K562 (cell line): ENCODE results near the gene NEUROG1. TPM values are rescaled to one million over a fixed set of nuclear protein-coding genes. Genes with fewer than 3 reads are reported as not detected.

Experiments
- ATAC-seq: fragments of 200-7000 bp; cut with Tn5 transposase; 3 replicates; pipeline ENCODE4 v1.9.1; 2020; ENCODE audit warnings: moderate library complexity
- BruUV-seq: library from RNA; stranded (reverse); fragments of 400-500 nt; replicated peaks from 2 replicates; lab custom pipeline; 2021; lab: Mats Ljungman, UMichigan
- CTCF ChIA-PET: fragments of 300-600 bp; formaldehyde crosslinking; extraction: SDS; loops from one replicate; lab custom pipeline; 2021; ENCODE audit warnings: low intra/inter-chr PET ratio; lab: Yijun Ruan, JAX
- POLR2A ChIA-PET: fragments of 300-600, 350-650 bp; sonication (Branson Sonifier 250); formaldehyde crosslinking; extraction: SDS; loops from one replicate; lab custom pipeline; 2021; ENCODE audit warnings: antibody characterized with exemption, inconsistent platforms; lab: Yijun Ruan, JAX
- DNase-seq, 4 experiments: peaks; one replicate each; pipeline versions ENCODE4 v3.0.0 to v3.0.0-alpha.2; 2011 to 2018; ENCODE audit warnings: low spot score in 3 of 4, mixed read lengths in 3 of 4; ENCODE audit errors: extremely low read depth in 1 of 4
- FAIRE-seq: peaks from 2 replicates; lab custom pipeline; 2011; peaks lifted over from hg19 to GRCh38; lab: Jason Lieb, UNC
- H2AFZ ChIP-seq: 2 replicates; pipeline ENCODE4 v1.6.0; 2011; ENCODE audit warnings: low read depth, low read length, control low read depth, inconsistent platforms
- H3K27ac ChIP-seq: fragments of 200-600 bp; 3 replicates; pipeline ENCODE4 v1.8.0; 2011; ENCODE audit warnings: low read depth, mild to moderate bottlenecking, control low read depth, inconsistent platforms, low read length, moderate library complexity, mixed read lengths; ENCODE audit errors: extremely low read depth
- H3K27me3 ChIP-seq, 2 experiments: fragments of 300-600 bp in 1 of 2; 2 replicates in 1 of 2; 3 replicates in 1 of 2; pipeline versions ENCODE4 v1.6.0 to v1.8.0; 2011; ENCODE audit warnings: inconsistent platforms in 2 of 2, low read length in 2 of 2, mild to moderate bottlenecking in 1 of 2, mixed read lengths in 1 of 2, moderate library complexity in 1 of 2; ENCODE audit not compliant: control insufficient read depth in 2 of 2, insufficient read depth in 2 of 2
- H3K36me3 ChIP-seq: fragments of 300-600 bp; 3 replicates; pipeline ENCODE4 v1.8.0; 2011; ENCODE audit warnings: mild to moderate bottlenecking, low read length, inconsistent platforms; ENCODE audit not compliant: control insufficient read depth, insufficient read depth
- H3K4me1 ChIP-seq, 2 experiments: fragments of 200-600 bp in 1 of 2; replicated peaks in 1 of 2; 2 replicates in 1 of 2; 3 replicates in 1 of 2; pipeline versions ENCODE4 v1.5.1 to v1.8.0; 2011; ENCODE audit warnings: inconsistent platforms in 2 of 2, low read length in 2 of 2, mild to moderate bottlenecking in 1 of 2, mixed read lengths in 1 of 2, moderate library complexity in 1 of 2; ENCODE audit not compliant: control insufficient read depth in 2 of 2, insufficient read depth in 2 of 2
- H3K4me2 ChIP-seq: 2 replicates; pipeline ENCODE4 v1.6.1; 2011; ENCODE audit warnings: low read length, control low read depth, inconsistent platforms, mixed read lengths; ENCODE audit not compliant: insufficient read depth
- H3K4me3 ChIP-seq: fragments of 200-600 bp; sonication (generic), shearing (Covaris generic); 2 replicates; pipeline ENCODE4 v1.5.1; 2016; ENCODE audit warnings: control low read depth, inconsistent platforms
- H3K79me2 ChIP-seq: fragments of 200-600 bp; 3 replicates; pipeline ENCODE4 v1.8.0; 2011; ENCODE audit warnings: low read length, inconsistent platforms; ENCODE audit not compliant: control insufficient read depth, insufficient read depth
- H3K9ac ChIP-seq, 2 experiments: 2 replicates each; pipeline versions ENCODE4 v1.6.0 to v1.6.1; 2011; ENCODE audit warnings: low read depth in 2 of 2, low read length in 2 of 2, control low read depth in 1 of 2, inconsistent platforms in 1 of 2, mild to moderate bottlenecking in 1 of 2, mixed read lengths in 1 of 2; ENCODE audit not compliant: insufficient read depth in 1 of 2
- H3K9me1 ChIP-seq: one replicate; pipeline ENCODE4 v1.6.0; 2011; ENCODE audit warnings: inconsistent platforms, mild to moderate bottlenecking, low read length, moderate library complexity; ENCODE audit not compliant: control insufficient read depth, insufficient read depth
- H3K9me3 ChIP-seq: replicated peaks from 2 replicates; pipeline ENCODE4 v1.5.1; 2011; ENCODE audit warnings: low read depth, low read length, inconsistent platforms; ENCODE audit not compliant: control insufficient read depth, insufficient read depth
- H4K20me1 ChIP-seq: replicated peaks from 2 replicates; pipeline ENCODE4 v1.6.1; 2011; ENCODE audit warnings: low read length, inconsistent platforms, mixed read lengths; ENCODE audit not compliant: control insufficient read depth, insufficient read depth
- ARNT ChIP-seq, 2 experiments: fragments of 450-650 bp; IDR thresholded peaks; 2 replicates each; pipeline ENCODE4 v1.6.1; 2016; ENCODE audit warnings: mild to moderate bottlenecking in 1 of 2
- CBX8 ChIP-seq: fragments of 200-600 bp; sonication (generic); IDR thresholded peaks from 2 replicates; pipeline ENCODE4 v1.6.1; 2012; ENCODE audit warnings: borderline replicate concordance, mixed run types, low read depth, mild to moderate bottlenecking, moderate library complexity, mixed read lengths, low read length, control low read depth, inconsistent platforms; ENCODE audit not compliant: poor library complexity, severe bottlenecking; ENCODE audit errors: extremely low read depth
- CTCF ChIP-seq, 3 experiments: IDR thresholded peaks in 2 of 3; conservative IDR thresholded peaks in 1 of 3; 2 replicates each; pipeline ENCODE4 v1.5.1; 2011 to 2012; ENCODE audit warnings: low read length in 3 of 3, mild to moderate bottlenecking in 3 of 3, control low read depth in 2 of 3, improper control_type of control experiment in 1 of 3, inconsistent platforms in 1 of 3, low read depth in 1 of 3, mixed read lengths in 1 of 3, moderate library complexity in 1 of 3; ENCODE audit not compliant: insufficient read depth in 2 of 3
- DEAF1 ChIP-seq: fragments of 450-650 bp; formaldehyde crosslinking; IDR thresholded peaks from 2 replicates; pipeline ENCODE4 v1.4.0; 2020; ENCODE audit warnings: mild to moderate bottlenecking, moderate library complexity
- PHF20 ChIP-seq: fragments of 450-650 bp; IDR thresholded peaks from 2 replicates; pipeline ENCODE4 v1.6.1; 2018; ENCODE audit not compliant: partially characterized antibody
- REST ChIP-seq, 2 experiments: fragments of 450-650 bp; formaldehyde crosslinking in 1 of 2; IDR thresholded peaks; 2 replicates each; pipeline versions ENCODE4 v1.4.0 to v1.6.1; 2014 to 2020; ENCODE audit warnings: mild to moderate bottlenecking in 2 of 2, borderline replicate concordance in 1 of 2, low read depth in 1 of 2
- TEAD4 ChIP-seq, 2 experiments: sonication (generic) in 1 of 2; formaldehyde crosslinking in 1 of 2; IDR thresholded peaks; 2 replicates each; pipeline versions ENCODE4 v1.6.1 to v1.8.0; 2012 to 2022; ENCODE audit warnings: borderline replicate concordance in 1 of 2, inconsistent platforms in 1 of 2, low read length in 1 of 2, mild to moderate bottlenecking in 1 of 2, missing genetic modification reagents in 1 of 2
- ZNF778 ChIP-seq: fragments of 450-650 bp; formaldehyde crosslinking; IDR thresholded peaks from 2 replicates; pipeline ENCODE4 v1.4.0; 2020; ENCODE audit warnings: mild to moderate bottlenecking, moderate library complexity
- WGBS: fragments of 100-300 bp; shearing (Covaris generic); methylation state at CpG from one replicate; pipeline ENCODE4 v1.1.6; 2016; ENCODE audit warnings: low coverage, mixed read lengths; ENCODE audit not compliant: insufficient coverage; ENCODE audit errors: missing lambda C conversion rate; 5-methylcytosine and 5-hydroxymethylcytosine counted together
- in situ Hi-C: fragments of 300-500 bp; cut with MboI; formaldehyde crosslinking; loops from 4 replicates; pipeline ENCODE4 v1.15.0; 2018; ENCODE audit warnings: inconsistent platforms, mixed read lengths
- intact Hi-C: fragments of 100-400 bp; cut with micrococcal nuclease; formaldehyde crosslinking; loops from 2 replicates; pipeline ENCODE4 v1.14.2; 2022
- polyA plus RNA-seq, 8 experiments: library from polyadenylated mRNA; depleted of rRNA in 4 of 8; stranded (reverse) in 5 of 8; unstranded in 3 of 8; fragments of >200 nt; fragmentation: Nextera tagmentation in 2 of 8; fragmentation: Illumina TruSeq in 1 of 8; extraction: Ambion mirVana in 2 of 8; extraction: Trizol in 1 of 8; gene quantifications; 2 replicates each; pipeline versions ENCODE4 v1.2.1 to v1.2.3, GENCODE V29; 2011 to 2014; ENCODE audit warnings: inconsistent platforms in 1 of 8, missing spikeins in 1 of 8
- total RNA-seq, 7 experiments: library from RNA; depleted of rRNA in 6 of 7; stranded (reverse); fragments of >200 nt in 6 of 7; fragmentation: Illumina TruSeq in 2 of 7; extraction: Trizol in 2 of 7; gene quantifications; 2 replicates each; pipeline versions ENCODE4 v1.2.1 to v1.2.3, GENCODE V29; 2011 to 2021; ENCODE audit warnings: low replicate concordance in 1 of 7

NEUROG1 gene
- total and polyA plus RNA-seq, 9 of the 15 experiments (the other 6 are each of a cell fraction or from before 2014, with no cell fraction given) = not detected

- ATAC-seq (peak; percentile 99), FAIRE-seq (peak; percentile 95), DNase-seq (peak; percentile 80 to 85 (median 80))
- in situ Hi-C loops = no loop called here
- no peak overlapping the region for H3K4me2 ChIP-seq
- no peaks in the 10 kb centered on the region for H4K20me1 ChIP-seq
- H3K27me3 ChIP-seq = peaks cover 3 to 5% of the 10 kb centered on the region in 2 experiments; a peak in 2 of 5 replicates
- peak overlapping the region; percentile 92 for H2AFZ ChIP-seq
- ChIA-PET CTCF (interaction anchor here (0.7 to 2.4 kb wide), 3 partner anchors 9 to 483 kb away, joined by 3 to 17 read pairs (median 4); no protein-coding TSS in a partner anchor), POLR2A (interaction anchor here (0.7 to 1.4 kb wide), 6 partner anchors 9 to 269 kb away, joined by 3 to 6 read pairs (median 4); no protein-coding TSS in a partner anchor)
- no peak overlapping the region for H3K4me3 ChIP-seq
- no peak overlapping the region for H3K27ac ChIP-seq
- H3K9me1 ChIP-seq = no peaks in the 10 kb centered on the region
- WGBS = 19% methylated on average over 14 of the region's 14 CpGs
- H3K36me3 ChIP-seq = no peaks in the 10 kb centered on the region
- no peaks in the 10 kb centered on the region for H3K79me2 ChIP-seq
- H3K9me3 ChIP-seq = no peaks in the 10 kb centered on the region
- H3K4me1 ChIP-seq = peaks cover 0 to 3% of the 10 kb centered on the region in 2 experiments; a peak in 2 of 5 replicates
- intact Hi-C loops = loop anchor here (2.0 kb wide), 1 partner anchor 270 kb away; no protein-coding TSS in a partner anchor
- no peak overlapping the region for H3K9ac ChIP-seq
- no TSS peak for BruUV-seq
- no peak for TF ChIP-seq ZNF778
- peak; percentile 55 for TF ChIP-seq DEAF1 (CRISPR knock-in tag)
- peak; percentile 74 for TF ChIP-seq REST (IDR thresholded peaks at IDR 0.05; ENCODE audit: borderline replicate concordance)
- TF ChIP-seq REST (CRISPR knock-in tag; IDR thresholded peaks at IDR 0.05; ENCODE audit: low read depth) = no peak
- peak; percentile 30 for TF ChIP-seq PHF20
- TF ChIP-seq CBX8 = no peak
- TF ChIP-seq CTCF (IDR thresholded peaks at IDR 0.05 in 2 of 3, conservative IDR thresholded peaks at IDR 0.05 in 1 of 3; ENCODE audit: insufficient read depth in 2 of 3, low read depth in 1 of 3, low read length in 3 of 3) = peak; percentile 89 to 94 (median 93)
- no peak for TF ChIP-seq ARNT (IDR thresholded peaks at IDR 0.05)
- TF ChIP-seq TEAD4 (IDR thresholded peaks at IDR 0.05; ENCODE audit: low read length) = 0 out of 2 replicates have a peak, but pooled peaks have one; percentile 13
- TF ChIP-seq TEAD4 (CRISPR knock-in tag; IDR thresholded peaks at IDR 0.05; ENCODE audit: borderline replicate concordance) = no peak
These were observed 25.1 kb upstream of the NEUROG1 start for GRCh38 chr5:135560858-135561257.
